K562 (cell line): ENCODE data around the gene CABP7. TPM values are rescaled to one million over a fixed set of nuclear protein-coding genes. Genes with fewer than 3 reads are reported as not detected.
A peak's percentile ranks its signal among the peaks of the same experiment; 100 is the strongest.

ENCODE experiments used
- ATAC-seq: fragments of 200-7000 bp; cut with Tn5 transposase; 3 replicates; pipeline ENCODE4 v1.9.1; 2020; ENCODE audit warnings: moderate library complexity
- BruUV-seq: library from RNA; stranded (reverse); fragments of 400-500 nt; replicated peaks from 2 replicates; lab custom pipeline; 2021; lab: Mats Ljungman, UMichigan
- CTCF ChIA-PET: fragments of 300-600 bp; formaldehyde crosslinking; extraction: SDS; loops from one replicate; lab custom pipeline; 2021; ENCODE audit warnings: low intra/inter-chr PET ratio; lab: Yijun Ruan, JAX
- POLR2A ChIA-PET: fragments of 300-600, 350-650 bp; sonication (Branson Sonifier 250); formaldehyde crosslinking; extraction: SDS; loops from one replicate; lab custom pipeline; 2021; ENCODE audit warnings: antibody characterized with exemption, inconsistent platforms; lab: Yijun Ruan, JAX
- DNase-seq, 4 experiments: peaks; one replicate each; pipeline versions ENCODE4 v3.0.0 to v3.0.0-alpha.2; 2011 to 2018; ENCODE audit warnings: low spot score in 3 of 4, mixed read lengths in 3 of 4; ENCODE audit errors: extremely low read depth in 1 of 4
- FAIRE-seq: peaks from 2 replicates; lab custom pipeline; 2011; peaks lifted over from hg19 to GRCh38; lab: Jason Lieb, UNC
- H2AFZ ChIP-seq: 2 replicates; pipeline ENCODE4 v1.6.0; 2011; ENCODE audit warnings: low read depth, low read length, control low read depth, inconsistent platforms
- H3K27ac ChIP-seq: fragments of 200-600 bp; 3 replicates; pipeline ENCODE4 v1.8.0; 2011; ENCODE audit warnings: low read depth, mild to moderate bottlenecking, control low read depth, inconsistent platforms, low read length, moderate library complexity, mixed read lengths; ENCODE audit errors: extremely low read depth
- H3K27me3 ChIP-seq, 2 experiments: fragments of 300-600 bp in 1 of 2; 2 replicates in 1 of 2; 3 replicates in 1 of 2; pipeline versions ENCODE4 v1.6.0 to v1.8.0; 2011; ENCODE audit warnings: inconsistent platforms in 2 of 2, low read length in 2 of 2, mild to moderate bottlenecking in 1 of 2, mixed read lengths in 1 of 2, moderate library complexity in 1 of 2; ENCODE audit not compliant: control insufficient read depth in 2 of 2, insufficient read depth in 2 of 2
- H3K36me3 ChIP-seq: fragments of 300-600 bp; 3 replicates; pipeline ENCODE4 v1.8.0; 2011; ENCODE audit warnings: mild to moderate bottlenecking, low read length, inconsistent platforms; ENCODE audit not compliant: control insufficient read depth, insufficient read depth
- H3K4me1 ChIP-seq, 2 experiments: fragments of 200-600 bp in 1 of 2; replicated peaks in 1 of 2; 2 replicates in 1 of 2; 3 replicates in 1 of 2; pipeline versions ENCODE4 v1.5.1 to v1.8.0; 2011; ENCODE audit warnings: inconsistent platforms in 2 of 2, low read length in 2 of 2, mild to moderate bottlenecking in 1 of 2, mixed read lengths in 1 of 2, moderate library complexity in 1 of 2; ENCODE audit not compliant: control insufficient read depth in 2 of 2, insufficient read depth in 2 of 2
- H3K4me2 ChIP-seq: 2 replicates; pipeline ENCODE4 v1.6.1; 2011; ENCODE audit warnings: low read length, control low read depth, inconsistent platforms, mixed read lengths; ENCODE audit not compliant: insufficient read depth
- H3K4me3 ChIP-seq: fragments of 200-600 bp; sonication (generic), shearing (Covaris generic); 2 replicates; pipeline ENCODE4 v1.5.1; 2016; ENCODE audit warnings: control low read depth, inconsistent platforms
- H3K79me2 ChIP-seq: fragments of 200-600 bp; 3 replicates; pipeline ENCODE4 v1.8.0; 2011; ENCODE audit warnings: low read length, inconsistent platforms; ENCODE audit not compliant: control insufficient read depth, insufficient read depth
- H3K9ac ChIP-seq, 2 experiments: 2 replicates each; pipeline versions ENCODE4 v1.6.0 to v1.6.1; 2011; ENCODE audit warnings: low read depth in 2 of 2, low read length in 2 of 2, control low read depth in 1 of 2, inconsistent platforms in 1 of 2, mild to moderate bottlenecking in 1 of 2, mixed read lengths in 1 of 2; ENCODE audit not compliant: insufficient read depth in 1 of 2
- H3K9me1 ChIP-seq: one replicate; pipeline ENCODE4 v1.6.0; 2011; ENCODE audit warnings: inconsistent platforms, mild to moderate bottlenecking, low read length, moderate library complexity; ENCODE audit not compliant: control insufficient read depth, insufficient read depth
- H3K9me3 ChIP-seq: replicated peaks from 2 replicates; pipeline ENCODE4 v1.5.1; 2011; ENCODE audit warnings: low read depth, low read length, inconsistent platforms; ENCODE audit not compliant: control insufficient read depth, insufficient read depth
- H4K20me1 ChIP-seq: replicated peaks from 2 replicates; pipeline ENCODE4 v1.6.1; 2011; ENCODE audit warnings: low read length, inconsistent platforms, mixed read lengths; ENCODE audit not compliant: control insufficient read depth, insufficient read depth
- EZH2 ChIP-seq: IDR thresholded peaks from 2 replicates; pipeline ENCODE4 v1.6.1; 2012; ENCODE audit warnings: low read depth, mild to moderate bottlenecking, inconsistent platforms, low read length, borderline replicate concordance
- JUNB ChIP-seq: fragments of 450-650 bp; formaldehyde crosslinking; conservative IDR thresholded peaks from 2 replicates; pipeline ENCODE4 v1.4.0; 2020; ENCODE audit warnings: mild to moderate bottlenecking
- KLF13 ChIP-seq: fragments of 450-650 bp; IDR thresholded peaks from 2 replicates; pipeline ENCODE4 v1.6.1; 2016; ENCODE audit warnings: missing genetic modification characterization, low read depth, mild to moderate bottlenecking, missing compliant biosample characterization, moderate library complexity, borderline replicate concordance
- MCM3 ChIP-seq: fragments of 450-650 bp; IDR thresholded peaks from 2 replicates; pipeline ENCODE4 v1.6.1; 2016
- MED1 ChIP-seq: sonication (generic); formaldehyde crosslinking; IDR thresholded peaks from 2 replicates; pipeline ENCODE4 v1.8.1; 2023; ENCODE audit warnings: missing genetic modification reagents, borderline replicate concordance
- NEUROD1 ChIP-seq: fragments of 150-350 bp; IDR thresholded peaks from 2 replicates; pipeline ENCODE4 v1.6.1; 2014; ENCODE audit warnings: borderline replicate concordance, low read length, low read depth; ENCODE audit not compliant: partially characterized antibody
- SREBF1 ChIP-seq: fragments of 150-350 bp; IDR thresholded peaks from 2 replicates; pipeline ENCODE4 v1.6.1; 2014; ENCODE audit warnings: antibody characterized with exemption, low read depth, low read length, borderline replicate concordance
- SRSF1 ChIP-seq: fragments of 200-400 bp; formaldehyde crosslinking; IDR thresholded peaks from 2 replicates; pipeline ENCODE4 v1.6.1; 2017; ENCODE audit warnings: mild to moderate bottlenecking, low read depth, low read length, moderate library complexity
- TOE1 ChIP-seq, 2 experiments: fragments of 450-650 bp in 1 of 2; sonication (generic) in 1 of 2; formaldehyde crosslinking in 1 of 2; IDR thresholded peaks; 2 replicates each; pipeline versions ENCODE4 v1.7.1 to v1.8.0; 2016 to 2022; ENCODE audit warnings: borderline replicate concordance in 2 of 2, mild to moderate bottlenecking in 2 of 2, antibody characterized with exemption in 1 of 2, inconsistent platforms in 1 of 2, low read depth in 1 of 2, missing genetic modification reagents in 1 of 2, moderate library complexity in 1 of 2
- TSC22D4 ChIP-seq: fragments of 450-650 bp; IDR thresholded peaks from 2 replicates; pipeline ENCODE4 v1.6.1; 2016; ENCODE audit warnings: missing genetic modification characterization, missing biosample characterization, control low read depth
- ZNF239 ChIP-seq: fragments of 250-450 bp; sonication (Bioruptor Pico); IDR thresholded peaks from 2 replicates; pipeline ENCODE4 v1.4.0; 2020; ENCODE audit warnings: mild to moderate bottlenecking
- WGBS: fragments of 100-300 bp; shearing (Covaris generic); methylation state at CpG from one replicate; pipeline ENCODE4 v1.1.6; 2016; ENCODE audit warnings: low coverage, mixed read lengths; ENCODE audit not compliant: insufficient coverage; ENCODE audit errors: missing lambda C conversion rate; 5-methylcytosine and 5-hydroxymethylcytosine counted together
- in situ Hi-C: fragments of 300-500 bp; cut with MboI; formaldehyde crosslinking; loops from 4 replicates; pipeline ENCODE4 v1.15.0; 2018; ENCODE audit warnings: inconsistent platforms, mixed read lengths
- intact Hi-C: fragments of 100-400 bp; cut with micrococcal nuclease; formaldehyde crosslinking; loops from 2 replicates; pipeline ENCODE4 v1.14.2; 2022
- polyA plus RNA-seq, 8 experiments: library from polyadenylated mRNA; depleted of rRNA in 4 of 8; stranded (reverse) in 5 of 8; unstranded in 3 of 8; fragments of >200 nt; fragmentation: Nextera tagmentation in 2 of 8; fragmentation: Illumina TruSeq in 1 of 8; extraction: Ambion mirVana in 2 of 8; extraction: Trizol in 1 of 8; gene quantifications; 2 replicates each; pipeline versions ENCODE4 v1.2.1 to v1.2.3, GENCODE V29; 2011 to 2014; ENCODE audit warnings: inconsistent platforms in 1 of 8, missing spikeins in 1 of 8
- total RNA-seq, 7 experiments: library from RNA; depleted of rRNA in 6 of 7; stranded (reverse); fragments of >200 nt in 6 of 7; fragmentation: Illumina TruSeq in 2 of 7; extraction: Trizol in 2 of 7; gene quantifications; 2 replicates each; pipeline versions ENCODE4 v1.2.1 to v1.2.3, GENCODE V29; 2011 to 2021; ENCODE audit warnings: low replicate concordance in 1 of 7
- TF ChIP-seq, protein P1 (sequence below): sonication (generic); formaldehyde crosslinking; IDR thresholded peaks from 2 replicates; pipeline ENCODE4 v1.8.1; 2023; ENCODE audit warnings: mild to moderate bottlenecking, missing genetic modification reagents
- TF ChIP-seq, protein P2 (sequence below): fragments of 450-650 bp; formaldehyde crosslinking; IDR thresholded peaks from 2 replicates; pipeline ENCODE4 v1.4.0; 2020; ENCODE audit warnings: mild to moderate bottlenecking, moderate library complexity
- TF ChIP-seq, protein P3 (sequence below): fragments of 250-450 bp; sonication (Bioruptor Pico); IDR thresholded peaks from 2 replicates; pipeline ENCODE4 v1.8.0; 2022; ENCODE audit warnings: inconsistent platforms, mild to moderate bottlenecking, moderate library complexity, borderline replicate concordance
- TF ChIP-seq, protein P4 (sequence below), 2 experiments: fragments of 200-800 bp in 1 of 2; sonication (Bioruptor generic) in 1 of 2; sonication (generic) in 1 of 2; formaldehyde crosslinking in 1 of 2; IDR thresholded peaks in 1 of 2; conservative IDR thresholded peaks in 1 of 2; 2 replicates each; pipeline versions ENCODE4 v1.5.0 to v1.6.1; 2016 to 2020; ENCODE audit warnings: missing compliant biosample characterization in 1 of 2, missing genetic modification characterization in 1 of 2, missing genetic modification reagents in 1 of 2

CABP7 gene
- total and polyA plus RNA-seq, 9 of the 15 experiments (the other 6 are each of a cell fraction or from before 2014, with no cell fraction given): not detected

DNA sequence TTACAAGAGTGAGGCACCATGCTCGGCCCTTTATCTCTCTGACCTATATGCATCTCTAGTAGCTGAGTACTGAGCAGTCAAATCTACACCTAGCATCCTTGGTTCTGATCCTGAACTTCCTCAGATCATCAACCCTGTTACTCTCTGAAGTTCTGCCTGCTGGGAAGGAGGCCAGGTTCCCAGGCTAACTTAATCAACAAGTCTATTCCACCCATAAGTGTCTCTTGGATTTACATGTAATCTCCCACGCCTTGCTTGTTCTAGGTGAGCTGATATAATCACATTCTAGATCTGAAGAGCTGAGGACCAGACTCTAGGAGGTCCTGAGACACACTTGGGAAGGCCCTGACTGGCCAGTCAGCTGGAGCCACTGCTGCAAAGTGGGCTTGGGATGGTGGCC, 22.1 kb downstream of the CABP7 start:
- H3K9me1 ChIP-seq: no peaks in the 10 kb centered on the region
- ChIA-PET CTCF (no interaction called here), POLR2A (no interaction called here)
- H3K4me1 ChIP-seq: peaks cover 0 to 7% of the 10 kb centered on the region in 2 experiments; a peak in 2 of 5 replicates
- H3K4me2 ChIP-seq: no peak overlapping the region
- no peaks in the 10 kb centered on the region for H3K79me2 ChIP-seq
- no peak overlapping the region for H3K27ac ChIP-seq
- no peak for ATAC-seq
- H2AFZ ChIP-seq: no peak overlapping the region
- in situ Hi-C loops: no loop called here
- WGBS: 20% methylated on average over 2 of the region's 2 CpGs
- no peaks in the 10 kb centered on the region for H3K36me3 ChIP-seq
- BruUV-seq: no TSS peak
- FAIRE-seq: no peak
- no peaks in the 10 kb centered on the region for H3K9me3 ChIP-seq
- no peaks in the 10 kb centered on the region for H4K20me1 ChIP-seq
- intact Hi-C loops: no loop called here
- H3K27me3 ChIP-seq: no peaks in the 10 kb centered on the region
- no peak overlapping the region for H3K4me3 ChIP-seq
- no peak for DNase-seq
- H3K9ac ChIP-seq: 0 out of 4 replicates have a peak overlapping the region, but pooled peaks of 1 of the 2 experiments have one; percentile 58
- TF ChIP-seq SREBF1 (no peak), ZNF239 (CRISPR knock-in tag) (no peak), TOE1 (IDR thresholded peaks at IDR 0.05; ENCODE audit: borderline replicate concordance) (no peak), TOE1 (CRISPR knock-in tag; IDR thresholded peaks at IDR 0.05; ENCODE audit: borderline replicate concordance, low read depth) (no peak), MED1 (CRISPR knock-in tag) (no peak), TSC22D4 (tag) (no peak), NEUROD1 (no peak), KLF13 (no peak), SRSF1 (no peak), MCM3 (no peak), JUNB (CRISPR knock-in tag) (no peak), EZH2 (no peak)
- TF ChIP-seq, protein P1, sequence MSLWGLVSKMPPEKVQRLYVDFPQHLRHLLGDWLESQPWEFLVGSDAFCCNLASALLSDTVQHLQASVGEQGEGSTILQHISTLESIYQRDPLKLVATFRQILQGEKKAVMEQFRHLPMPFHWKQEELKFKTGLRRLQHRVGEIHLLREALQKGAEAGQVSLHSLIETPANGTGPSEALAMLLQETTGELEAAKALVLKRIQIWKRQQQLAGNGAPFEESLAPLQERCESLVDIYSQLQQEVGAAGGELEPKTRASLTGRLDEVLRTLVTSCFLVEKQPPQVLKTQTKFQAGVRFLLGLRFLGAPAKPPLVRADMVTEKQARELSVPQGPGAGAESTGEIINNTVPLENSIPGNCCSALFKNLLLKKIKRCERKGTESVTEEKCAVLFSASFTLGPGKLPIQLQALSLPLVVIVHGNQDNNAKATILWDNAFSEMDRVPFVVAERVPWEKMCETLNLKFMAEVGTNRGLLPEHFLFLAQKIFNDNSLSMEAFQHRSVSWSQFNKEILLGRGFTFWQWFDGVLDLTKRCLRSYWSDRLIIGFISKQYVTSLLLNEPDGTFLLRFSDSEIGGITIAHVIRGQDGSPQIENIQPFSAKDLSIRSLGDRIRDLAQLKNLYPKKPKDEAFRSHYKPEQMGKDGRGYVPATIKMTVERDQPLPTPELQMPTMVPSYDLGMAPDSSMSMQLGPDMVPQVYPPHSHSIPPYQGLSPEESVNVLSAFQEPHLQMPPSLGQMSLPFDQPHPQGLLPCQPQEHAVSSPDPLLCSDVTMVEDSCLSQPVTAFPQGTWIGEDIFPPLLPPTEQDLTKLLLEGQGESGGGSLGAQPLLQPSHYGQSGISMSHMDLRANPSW (CRISPR knock-in tag): no peak
- TF ChIP-seq, protein P2, sequence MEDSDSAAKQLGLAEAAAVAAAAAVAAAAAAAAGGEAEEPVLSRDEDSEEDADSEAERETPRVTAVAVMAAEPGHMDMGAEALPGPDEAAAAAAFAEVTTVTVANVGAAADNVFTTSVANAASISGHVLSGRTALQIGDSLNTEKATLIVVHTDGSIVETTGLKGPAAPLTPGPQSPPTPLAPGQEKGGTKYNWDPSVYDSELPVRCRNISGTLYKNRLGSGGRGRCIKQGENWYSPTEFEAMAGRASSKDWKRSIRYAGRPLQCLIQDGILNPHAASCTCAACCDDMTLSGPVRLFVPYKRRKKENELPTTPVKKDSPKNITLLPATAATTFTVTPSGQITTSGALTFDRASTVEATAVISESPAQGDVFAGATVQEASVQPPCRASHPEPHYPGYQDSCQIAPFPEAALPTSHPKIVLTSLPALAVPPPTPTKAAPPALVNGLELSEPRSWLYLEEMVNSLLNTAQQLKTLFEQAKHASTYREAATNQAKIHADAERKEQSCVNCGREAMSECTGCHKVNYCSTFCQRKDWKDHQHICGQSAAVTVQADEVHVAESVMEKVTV (CRISPR knock-in tag): no peak
- TF ChIP-seq, protein P3, sequence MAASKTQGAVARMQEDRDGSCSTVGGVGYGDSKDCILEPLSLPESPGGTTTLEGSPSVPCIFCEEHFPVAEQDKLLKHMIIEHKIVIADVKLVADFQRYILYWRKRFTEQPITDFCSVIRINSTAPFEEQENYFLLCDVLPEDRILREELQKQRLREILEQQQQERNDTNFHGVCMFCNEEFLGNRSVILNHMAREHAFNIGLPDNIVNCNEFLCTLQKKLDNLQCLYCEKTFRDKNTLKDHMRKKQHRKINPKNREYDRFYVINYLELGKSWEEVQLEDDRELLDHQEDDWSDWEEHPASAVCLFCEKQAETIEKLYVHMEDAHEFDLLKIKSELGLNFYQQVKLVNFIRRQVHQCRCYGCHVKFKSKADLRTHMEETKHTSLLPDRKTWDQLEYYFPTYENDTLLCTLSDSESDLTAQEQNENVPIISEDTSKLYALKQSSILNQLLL (CRISPR knock-in tag): no peak
- TF ChIP-seq, protein P4, sequence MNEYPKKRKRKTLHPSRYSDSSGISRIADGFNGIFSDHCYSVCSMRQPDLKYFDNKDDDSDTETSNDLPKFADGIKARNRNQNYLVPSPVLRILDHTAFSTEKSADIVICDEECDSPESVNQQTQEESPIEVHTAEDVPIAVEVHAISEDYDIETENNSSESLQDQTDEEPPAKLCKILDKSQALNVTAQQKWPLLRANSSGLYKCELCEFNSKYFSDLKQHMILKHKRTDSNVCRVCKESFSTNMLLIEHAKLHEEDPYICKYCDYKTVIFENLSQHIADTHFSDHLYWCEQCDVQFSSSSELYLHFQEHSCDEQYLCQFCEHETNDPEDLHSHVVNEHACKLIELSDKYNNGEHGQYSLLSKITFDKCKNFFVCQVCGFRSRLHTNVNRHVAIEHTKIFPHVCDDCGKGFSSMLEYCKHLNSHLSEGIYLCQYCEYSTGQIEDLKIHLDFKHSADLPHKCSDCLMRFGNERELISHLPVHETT (CRISPR knock-in tag; conservative IDR thresholded peaks at IDR 0.05 in 1 of 2, IDR thresholded peaks at IDR 0.05 in 1 of 2): no peak
